Endothelial cell of umbilical vein (primary cell): ENCODE results near the gene FRMD7. TPM values are rescaled to one million over a fixed set of nuclear protein-coding genes. Genes with fewer than 3 reads are reported as not detected.

ENCODE experiments used
- BruUV-seq: library from RNA; stranded (reverse); fragments of 400-500 nt; replicated peaks from 2 replicates; lab custom pipeline; 2021; lab: Mats Ljungman, UMichigan
- CTCF ChIA-PET: fragments of 300-600, 350-600 bp; sonication (Branson Sonifier 250); formaldehyde crosslinking; loops from one replicate; lab custom pipeline; 2021; ENCODE audit warnings: antibody characterized with exemption, inconsistent platforms; lab: Charles Lee
- POLR2A ChIA-PET: fragments of 300-600, 350-600 bp; sonication (Branson Sonifier 250); formaldehyde crosslinking; loops from one replicate; lab custom pipeline; 2021; ENCODE audit warnings: antibody characterized with exemption, inconsistent platforms; lab: Charles Lee
- DNase-seq: peaks from one replicate; pipeline ENCODE4 v3.0.0-alpha.2; 2011; ENCODE audit warnings: low read depth, low spot score
- FAIRE-seq: peaks from 2 replicates; lab custom pipeline; 2011; peaks lifted over from hg19 to GRCh38; lab: Jason Lieb, UNC
- H2AFZ ChIP-seq: 2 replicates; pipeline ENCODE4 v1.6.0; 2012; ENCODE audit warnings: low read depth, low read length, control low read depth, inconsistent platforms
- H3K27ac ChIP-seq: 2 replicates; pipeline ENCODE4 v1.5.1; 2011; ENCODE audit warnings: low read depth, mild to moderate bottlenecking, control low read depth, low read length, moderate library complexity; ENCODE audit not compliant: insufficient read depth
- H3K27me3 ChIP-seq, 2 experiments: 2 replicates each; pipeline versions ENCODE4 v1.6.0 to v1.6.1; 2011; ENCODE audit warnings: low read length in 2 of 2, mixed read lengths in 1 of 2; ENCODE audit not compliant: control insufficient read depth in 2 of 2, insufficient read depth in 2 of 2
- H3K36me3 ChIP-seq, 2 experiments: 2 replicates in 1 of 2; 3 replicates in 1 of 2; pipeline ENCODE4 v1.5.1; 2011; ENCODE audit warnings: low read length in 2 of 2, mild to moderate bottlenecking in 1 of 2, moderate library complexity in 1 of 2; ENCODE audit not compliant: control insufficient read depth in 2 of 2, insufficient read depth in 2 of 2; ENCODE audit errors: extremely low read depth in 1 of 2
- H3K4me1 ChIP-seq: 3 replicates; pipeline ENCODE4 v1.5.1; 2011; ENCODE audit warnings: mild to moderate bottlenecking, low read length; ENCODE audit not compliant: control insufficient read depth, insufficient read depth; ENCODE audit errors: extremely low read depth
- H3K4me2 ChIP-seq: 2 replicates; pipeline ENCODE4 v1.6.1; 2011; ENCODE audit warnings: low read length, control low read depth, mixed read lengths; ENCODE audit not compliant: insufficient read depth
- H3K4me3 ChIP-seq, 3 experiments: fragments of 200-600 bp in 1 of 3; sonication (generic), shearing (Covaris generic) in 1 of 3; replicated peaks in 1 of 3; 2 replicates each; pipeline ENCODE4 v1.5.1; 2011 to 2016; ENCODE audit warnings: control low read depth in 3 of 3, low read length in 3 of 3, mild to moderate bottlenecking in 2 of 3, inconsistent platforms in 1 of 3, low read depth in 1 of 3, moderate library complexity in 1 of 3; ENCODE audit not compliant: insufficient read depth in 1 of 3
- H3K79me2 ChIP-seq: 2 replicates; pipeline ENCODE4 v1.6.0; 2012; ENCODE audit warnings: low read length, inconsistent platforms; ENCODE audit not compliant: control insufficient read depth, insufficient read depth
- H3K9ac ChIP-seq: replicated peaks from 2 replicates; pipeline ENCODE3; 2011; ENCODE audit warnings: low read length, control low read depth; ENCODE audit not compliant: insufficient read depth; ENCODE audit errors: extremely low read depth
- H3K9me1 ChIP-seq: replicated peaks from 3 replicates; pipeline ENCODE4 v1.6.0; 2011; ENCODE audit warnings: mild to moderate bottlenecking, low read length; ENCODE audit not compliant: control insufficient read depth, insufficient read depth; ENCODE audit errors: extremely low read depth
- H3K9me3 ChIP-seq: replicated peaks from 2 replicates; pipeline ENCODE4 v1.5.1; 2012; ENCODE audit warnings: low read length, inconsistent platforms; ENCODE audit not compliant: control insufficient read depth, insufficient read depth
- H4K20me1 ChIP-seq: replicated peaks from 2 replicates; pipeline ENCODE3; 2011; ENCODE audit warnings: mild to moderate bottlenecking, low read length; ENCODE audit not compliant: control insufficient read depth, insufficient read depth; ENCODE audit errors: extremely low read depth
- CTCF ChIP-seq, 2 donors: IDR thresholded peaks; 1 replicate in 1 of 2; 2 replicates in 1 of 2; pipeline ENCODE4 v1.5.1; 2011; ENCODE audit warnings: low read length in 2 of 2, mild to moderate bottlenecking in 2 of 2, moderate library complexity in 2 of 2, control low read depth in 1 of 2, inconsistent platforms in 1 of 2, low read depth in 1 of 2; ENCODE audit not compliant: insufficient read depth in 1 of 2; ENCODE audit errors: extremely low read depth in 1 of 2
- FOS ChIP-seq: IDR thresholded peaks from 2 replicates; pipeline ENCODE4 v1.6.1; 2011; ENCODE audit warnings: mild to moderate bottlenecking, low read length, moderate library complexity, borderline replicate concordance; ENCODE audit not compliant: insufficient read depth
- JUN ChIP-seq: IDR thresholded peaks from 2 replicates; pipeline ENCODE4 v1.6.1; 2011; ENCODE audit warnings: borderline replicate concordance, low read depth; ENCODE audit not compliant: insufficient read length, insufficient read depth
- MAX ChIP-seq: IDR thresholded peaks from 2 replicates; pipeline ENCODE4 v1.6.1; 2011; ENCODE audit not compliant: insufficient read depth, insufficient read length
- POLR2AphosphoS5 ChIP-seq: IDR thresholded peaks from 2 replicates; pipeline ENCODE4 v1.6.1; 2012; ENCODE audit warnings: low read depth, mild to moderate bottlenecking, control low read depth, low read length, moderate library complexity; ENCODE audit not compliant: insufficient read depth
- dilution Hi-C: fragments of 300-500 bp; cut with MboI; formaldehyde crosslinking; loops from one replicate; pipeline ENCODE4 v1.15.0; 2019; ENCODE audit warnings: low sequenced_read_pairs; ENCODE audit not compliant: extremely low pct_ligation_motif_present
- intact Hi-C: fragments of 100-400 bp; cut with micrococcal nuclease; formaldehyde crosslinking; loops from one replicate; pipeline ENCODE4 v1.10.0; 2022
- polyA plus RNA-seq, 4 experiments: library from polyadenylated mRNA; depleted of rRNA in 3 of 4; stranded (reverse) in 3 of 4; unstranded in 1 of 4; fragments of >200 nt; gene quantifications; 2 replicates each; pipeline versions ENCODE4 v1.2.1 to v1.2.3, GENCODE V29; 2011 to 2012; ENCODE audit warnings: missing spikeins in 1 of 4
- total RNA-seq: library from RNA; stranded (reverse); gene quantifications from 2 replicates; pipeline ENCODE4 v1.2.3, GENCODE V29; 2021

FRMD7 gene
- total and polyA plus RNA-seq, 2 donors (not counting 3 experiments of a cell fraction or from before 2014, with no cell fraction given), result not detected

- POLR2A ChIA-PET, result no interaction called here
Observed at GRCh38 chrX:132171478-132171877, 43.7 kb upstream of the FRMD7 start.

More at GRCh38 chrX:132171478-132171877, 43.7 kb upstream of the FRMD7 start:
- CTCF ChIA-PET, result interaction anchor here (0.7 to 1.8 kb wide), 5 partner anchors 14 to 317 kb away, joined by 3 to 23 read pairs (median 4); partner anchors contain the start of gene RAP2C
- no peaks in the 10 kb centered on the region for H3K9me3 ChIP-seq
- H3K27me3 ChIP-seq, result peaks cover 0 to 2% of the 10 kb centered on the region in 2 experiments
- H3K79me2 ChIP-seq, result no peaks in the 10 kb centered on the region
- H3K4me1 ChIP-seq, result no peaks in the 10 kb centered on the region
- intact Hi-C loops (loop anchor here (1.0 kb wide), 1 partner anchor 48 kb away; the partner anchor contains the start of gene RAP2C), dilution Hi-C loops (no loop called here)
- TF ChIP-seq FOS (no peak), JUN (no peak), MAX (no peak), POLR2AphosphoS5 (no peak), CTCF (IDR thresholded peaks at IDR 0.05; ENCODE audit: extremely low read depth in 1 of 2, insufficient read depth in 1 of 2, low read depth in 1 of 2, low read length in 2 of 2) (peak in 1 of 2 donors; percentile 16)
- peak; percentile 8 for FAIRE-seq
- H3K36me3 ChIP-seq, result no peaks in the 10 kb centered on the region
- DNase-seq, result peak; percentile 30
- no peak overlapping the region for H3K4me2 ChIP-seq
- H4K20me1 ChIP-seq, result no peaks in the 10 kb centered on the region
- no peaks in the 10 kb centered on the region for H3K9me1 ChIP-seq
- no peak overlapping the region for H3K9ac ChIP-seq
- H3K27ac ChIP-seq, result no peak overlapping the region
- no TSS peak for BruUV-seq
- no peak overlapping the region for H3K4me3 ChIP-seq
- H2AFZ ChIP-seq, result no peak overlapping the region
